ENCODE measurements around the gene PLA2G6.
A peak's percentile ranks its signal among the peaks of the same experiment; 100 is the strongest.
"Not testable (repeated sequence)": the region's sequence is repeated elsewhere in the genome, so short reads cannot be mapped to it uniquely, and the experiment has no call there.

The PLA2G6 gene

GRCh38 chr22:38172832-38173640 is 8.6 kb downstream of the PLA2G6 start:
- intact Hi-C loops (cut with DNase I) = no loop called here
- DNase-seq = peak in 8 of 10 donors; percentile 32 to 91 (median 49)

GRCh38 chr22:38171927-38172831 is 9.5 kb downstream of the PLA2G6 start:
- intact Hi-C loops (cut with DNase I) = no loop called here
- peak in 2 of 10 donors; percentile 63 to 75 for DNase-seq

DNA sequence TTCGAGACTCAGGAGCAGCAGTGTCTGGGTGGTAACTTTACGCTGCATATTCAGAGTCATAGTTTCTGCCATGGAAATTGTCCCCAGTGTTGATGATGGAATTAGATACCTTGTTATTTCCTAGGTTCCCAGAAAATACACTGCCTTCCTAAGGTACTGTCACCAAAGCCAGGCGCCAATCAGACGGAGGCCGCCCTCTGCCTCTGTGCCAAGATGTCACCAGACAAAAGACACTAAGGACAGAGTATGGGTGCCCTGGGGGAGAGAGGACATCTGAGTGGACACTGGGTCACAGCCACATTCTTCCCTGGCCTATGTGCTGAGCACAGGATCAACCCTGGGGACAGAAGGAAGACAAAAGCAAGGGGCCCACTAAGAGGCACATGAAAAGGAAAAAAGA is 11.2 kb downstream of the PLA2G6 start:
- DNase-seq = peak in 3 of 10 donors; percentile 30 to 56 (median 52)
- intact Hi-C loops (cut with DNase I) = no loop called here

DNA sequence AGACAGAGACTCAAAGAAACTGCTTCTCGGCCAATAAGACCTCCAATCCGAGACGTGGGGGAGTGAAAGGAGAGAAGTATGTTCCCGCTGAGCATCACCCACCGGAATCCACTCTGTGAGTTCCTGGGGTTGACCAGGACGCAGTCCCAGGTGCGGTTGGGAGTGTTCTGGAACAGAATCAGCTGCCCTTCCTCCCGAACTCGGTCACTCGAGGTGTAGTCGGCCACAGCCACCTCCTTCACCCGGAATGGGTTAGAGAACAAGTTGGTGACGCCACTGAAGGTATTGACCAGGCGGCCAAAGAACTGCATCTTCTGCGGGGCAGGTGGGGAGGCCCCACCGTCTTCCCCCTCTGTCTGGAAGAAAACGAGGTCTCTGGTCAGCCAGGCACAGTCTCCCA is 12.5 kb downstream of the PLA2G6 start:
- intact Hi-C loops (cut with DNase I) = no loop called here
- peak in 3 of 10 donors; percentile 20 to 34 (median 22) for DNase-seq

DNA sequence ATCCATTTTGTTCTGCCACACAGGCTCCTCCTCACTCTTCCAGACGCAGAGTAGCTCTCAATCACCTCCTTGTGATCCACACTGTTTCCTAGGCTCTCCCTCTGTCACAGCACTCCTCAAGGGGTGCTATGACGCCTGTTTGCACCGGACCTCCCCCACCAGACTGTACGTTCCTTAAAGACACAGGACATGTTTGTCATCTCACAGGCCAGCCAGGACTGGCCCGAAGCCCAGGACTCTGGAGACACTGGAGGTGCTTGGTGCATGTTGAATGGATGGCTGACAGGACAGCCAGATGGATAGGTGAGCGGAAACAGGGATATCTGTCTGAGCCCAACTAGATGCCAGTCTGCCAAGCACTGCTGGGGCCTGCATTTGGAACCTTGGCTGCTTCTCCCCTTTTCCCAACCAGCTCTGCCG is 13.6 kb downstream of the PLA2G6 start:
- DNase-seq = peak in 4 of 10 donors; percentile 46 to 87 (median 79)
- intact Hi-C loops (cut with DNase I) = no loop called here

DNA sequence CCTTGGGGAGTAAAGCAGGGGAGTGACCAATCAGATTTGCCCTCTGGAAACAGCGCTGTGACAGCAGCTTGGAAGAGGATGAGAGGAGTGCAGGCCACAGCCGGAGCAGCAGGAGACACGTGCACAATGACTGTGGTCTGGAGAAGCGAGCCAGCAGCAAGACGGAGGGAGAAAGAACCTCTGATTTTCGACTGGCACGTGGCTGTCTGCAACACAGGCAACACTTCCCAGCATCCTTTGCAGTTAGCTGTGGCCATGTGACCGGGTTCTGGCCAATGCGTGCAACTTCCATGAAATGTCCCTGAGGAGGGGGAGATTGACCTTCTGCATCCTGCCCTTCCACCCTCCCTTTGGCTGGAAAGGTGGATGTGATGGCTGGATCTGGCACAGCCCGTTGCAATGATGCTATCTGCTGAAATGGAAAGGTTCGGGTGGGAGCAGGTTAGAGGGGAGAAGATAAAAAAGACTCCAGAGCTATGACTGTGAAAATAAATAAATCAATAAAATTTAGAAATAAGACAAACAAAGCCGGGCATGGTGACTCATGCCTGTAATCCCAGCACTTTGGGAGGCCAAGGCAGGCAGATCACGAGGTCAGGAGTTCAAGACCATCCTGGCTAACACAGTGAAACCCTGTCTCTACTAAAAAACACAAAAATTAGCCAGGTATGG is 15.6 kb downstream of the PLA2G6 start:
- intact Hi-C loops (cut with DNase I) = no loop called here
- peak in 2 of 10 donors; percentile 52 to 70 for DNase-seq

GRCh38 chr22:38164551-38164918 is 17.1 kb downstream of the PLA2G6 start:
- intact Hi-C loops (cut with DNase I) = no loop called here
- peak in 1 of 10 donors; percentile 50 for DNase-seq

DNA sequence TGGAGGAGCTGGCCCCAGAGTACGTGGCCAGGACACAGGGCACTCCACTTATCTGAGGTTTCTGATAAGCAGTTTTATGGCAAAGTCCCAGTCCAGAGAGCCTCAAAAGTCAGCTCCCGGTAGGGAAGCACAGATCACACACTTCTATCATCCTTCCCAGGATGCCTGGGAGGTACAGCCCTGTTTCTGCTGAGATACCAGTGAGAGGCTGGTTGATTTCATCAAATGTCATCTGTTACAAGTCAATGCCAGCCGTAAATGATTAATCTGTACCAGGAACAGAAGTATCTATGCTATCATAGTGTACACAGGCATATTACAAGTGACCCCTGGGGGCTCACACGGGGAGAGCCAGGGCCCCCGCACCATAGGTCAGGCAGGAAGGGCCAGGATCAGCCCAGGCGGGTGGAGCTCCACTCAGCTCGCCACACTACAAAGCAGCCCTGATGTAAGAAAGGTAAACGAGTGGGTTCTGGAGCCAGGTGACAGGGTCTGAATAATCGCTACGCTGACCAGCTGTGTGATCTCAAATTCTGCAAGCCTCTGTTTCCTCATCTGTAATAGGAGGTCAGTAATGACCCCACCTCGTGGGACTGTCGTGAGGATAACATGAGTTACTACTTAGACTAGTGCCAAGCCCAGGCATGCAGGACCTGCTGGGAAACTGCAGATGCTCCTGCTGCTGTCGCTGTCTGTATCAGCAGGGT is 17.6 kb downstream of the PLA2G6 start:
- peak in 2 of 10 donors; percentile 31 to 33 for DNase-seq
- intact Hi-C loops (cut with DNase I) = no loop called here

DNA sequence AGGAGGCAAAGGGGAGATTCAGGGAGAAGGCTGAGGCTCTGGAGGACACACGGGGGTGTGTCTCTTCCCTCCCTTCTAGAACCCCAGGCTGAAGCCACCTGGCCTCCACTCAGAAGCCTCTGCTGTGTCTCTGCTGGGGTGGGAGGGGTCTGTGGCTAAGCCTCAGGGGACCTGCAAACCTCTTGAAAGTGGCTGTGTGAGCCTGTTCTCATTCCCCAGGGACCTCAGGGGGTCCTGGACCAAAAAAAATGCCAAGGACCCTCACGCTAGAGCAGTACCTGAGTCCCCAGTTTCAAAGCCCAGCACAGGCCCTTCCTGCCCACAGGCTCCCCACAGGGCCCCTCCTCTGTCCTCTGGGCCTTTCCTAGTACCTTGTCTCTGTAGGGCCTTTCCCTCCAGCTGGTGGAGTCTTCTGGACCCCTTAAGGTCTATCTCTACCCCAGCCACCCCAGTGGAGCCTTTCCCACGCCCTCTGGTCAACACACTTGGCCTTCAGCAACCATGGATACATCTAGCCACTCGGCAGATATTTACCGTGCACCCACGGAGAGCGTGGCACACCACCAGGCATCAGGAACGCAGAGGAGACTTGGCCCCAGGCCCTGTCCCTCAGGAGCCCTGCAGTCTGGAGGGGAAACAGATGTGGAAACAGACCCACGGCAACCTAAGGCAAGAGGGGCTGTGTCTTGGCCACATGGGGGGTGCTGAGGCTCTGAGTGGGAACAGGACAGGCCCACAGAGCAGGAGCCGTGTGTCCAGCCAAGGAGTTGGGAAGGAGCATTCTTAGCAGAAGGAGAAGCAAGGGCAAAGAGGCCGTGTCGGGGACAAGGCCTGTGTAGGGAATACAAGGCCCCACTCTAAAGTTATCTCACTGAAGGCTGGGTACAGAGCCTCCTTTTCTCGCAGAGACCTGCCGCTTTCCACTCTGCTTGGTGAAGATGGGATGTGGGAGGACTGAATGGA is 18.5 kb downstream of the PLA2G6 start:
- intact Hi-C loops (cut with DNase I) = no loop called here
- peak in 1 of 10 donors; percentile 52 for DNase-seq

- no peak for DNase-seq
- intact Hi-C loops (cut with DNase I) = no loop called here
Observed at GRCh38 chr22:38155703-38156102, 25.9 kb downstream of the PLA2G6 start.

GRCh38 chr22:38154563-38154915 is 27.1 kb downstream of the PLA2G6 start:
- DNase-seq; intact Hi-C loops (cut with DNase I): not testable (repeated sequence)

GRCh38 chr22:38153821-38154562 is 27.6 kb downstream of the PLA2G6 start:
- DNase-seq = peak in 4 of 10 donors; percentile 3 to 50 (median 33)
- intact Hi-C loops (cut with DNase I) = no loop called here

GRCh38 chr22:38151126-38151500 is 30.5 kb downstream of the PLA2G6 start:
- DNase-seq = peak in 1 of 10 donors; percentile 35
- intact Hi-C loops (cut with DNase I) = no loop called here

- peak in 1 of 10 donors; percentile 21 for DNase-seq
- intact Hi-C loops (cut with DNase I) = no loop called here
Observed at GRCh38 chr22:38148245-38148644, 33.4 kb downstream of the PLA2G6 start.

DNA sequence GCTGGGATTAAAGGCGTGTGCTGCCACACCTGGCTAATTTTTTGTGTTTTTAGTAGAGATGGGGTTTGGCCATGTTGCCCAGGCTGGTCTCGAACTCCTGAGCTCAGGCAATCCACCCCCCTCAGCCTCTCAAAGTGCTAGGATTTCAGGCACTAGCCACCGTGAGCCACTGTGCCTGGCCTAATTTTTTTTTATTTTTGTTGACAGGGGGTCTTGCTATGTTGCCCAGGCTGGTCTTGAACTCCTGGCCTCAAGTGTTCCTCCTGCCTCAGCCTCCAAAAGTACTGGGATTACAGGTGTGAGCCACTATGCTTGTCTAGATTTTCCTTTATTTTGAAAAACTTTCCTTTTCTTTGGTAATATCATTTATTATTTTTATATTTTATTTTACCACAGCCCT is 35.5 kb downstream of the PLA2G6 start:
- intact Hi-C loops (cut with DNase I) = not testable (repeated sequence)
- DNase-seq = peak in 1 of 10 donors; percentile 31

GRCh38 chr22:38144025-38144405 is 37.6 kb downstream of the PLA2G6 start:
- intact Hi-C loops (cut with DNase I) = no loop called here
- DNase-seq = peak in 3 of 10 donors; percentile 18 to 61 (median 43)

DNA sequence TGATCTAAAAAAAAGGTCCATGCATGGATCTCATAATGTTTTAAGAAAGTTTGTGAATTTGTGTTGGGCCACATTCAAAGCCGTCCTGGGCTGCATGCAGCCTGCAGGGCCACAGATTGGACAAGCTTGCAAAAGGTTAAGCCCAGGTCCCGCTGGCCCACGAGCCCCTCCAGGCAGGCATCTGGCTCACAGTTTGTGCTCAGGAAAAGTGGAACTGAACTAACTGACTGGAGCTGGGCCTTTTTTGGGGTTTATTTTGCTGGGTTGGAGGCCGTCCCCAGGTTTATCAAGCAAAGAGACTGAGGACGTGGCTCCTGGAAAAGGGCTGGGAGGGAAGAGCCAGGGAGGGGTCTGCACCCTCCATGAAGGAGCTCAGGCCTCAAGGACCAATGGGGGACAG is 39.0 kb downstream of the PLA2G6 start:
- intact Hi-C loops (cut with DNase I) = no loop called here
- DNase-seq = peak in 4 of 10 donors; percentile 5 to 72 (median 38)
